Mucosa of descending colon (tissue), 3 donors: Measurements from ENCODE around the gene LPA. TPM values are rescaled to one million over a fixed set of nuclear protein-coding genes. Genes with fewer than 3 reads are reported as not detected.
"Not testable (repeated sequence)": the region's sequence is repeated elsewhere in the genome, so short reads cannot be mapped to it uniquely, and the experiment has no call there.

Experiments used
- ATAC-seq: fragments of 200-7000 bp; cut with Tn5 transposase; one replicate; pipeline ENCODE4 v1.9.1; 2020; ENCODE audit warnings: mild to moderate bottlenecking, moderate library complexity
- DNase-seq, 3 donors: peaks; one replicate each; pipeline ENCODE4 v3.0.0-alpha.2; 2020
- H3K36me3 ChIP-seq: fragments of 200-600 bp; one replicate; pipeline ENCODE4 v1.8.0; 2021; ENCODE audit warnings: low read depth, mild to moderate bottlenecking
- H3K4me1 ChIP-seq: fragments of 200-600 bp; one replicate; pipeline ENCODE4 v1.8.0; 2021; ENCODE audit warnings: low read depth, mild to moderate bottlenecking
- H3K4me3 ChIP-seq: fragments of 200-600 bp; one replicate; pipeline ENCODE4 v1.8.0; 2021; ENCODE audit warnings: mild to moderate bottlenecking
- H3K9me3 ChIP-seq: fragments of 200-600 bp; one replicate; pipeline ENCODE4 v1.8.0; 2021; ENCODE audit warnings: mild to moderate bottlenecking
- intact Hi-C, 2 donors: fragments of 100-400 bp; cut with DNase I in 1 of 2; cut with micrococcal nuclease in 1 of 2; formaldehyde crosslinking; loops; one replicate each; pipeline versions ENCODE4 v1.11.0 to v1.11.1; 2022; cut with DNase I, micrococcal nuclease
- total RNA-seq, 3 donors: library from RNA; stranded (reverse); fragmentation: NEBNext Ultra II Directional in 2 of 3; extraction: Animal tissue kit (Norgen Biotek cat#: 25700) in 2 of 3; gene quantifications; one replicate each; pipeline versions ENCODE4 v1.2.1 to v1.2.4, GENCODE V29; 2021 to 2023
- TF ChIP-seq, protein P1 (sequence below): fragments of 200-600 bp; IDR thresholded peaks from one replicate; pipeline ENCODE4 v1.8.0; 2022; ENCODE audit warnings: antibody characterized with exemption, mild to moderate bottlenecking
- donor health status: DM: no; HTN: no; CAD: no; lungs with moderate emphysema.
- donor health status: DM: no; HTN: no; CAD: no.
- donor health status: DM: no; HTN: yes; CAD: no.

The LPA gene
- total RNA-seq, 3 donors from 2014 or later = 0.03 to 0.22 TPM; not detected in 1

- Histone ChIP-seq H3K4me3 (no peak overlapping the region), H3K9me3 (no peaks in the 10 kb centered on the region), H3K36me3 (no peaks in the 10 kb centered on the region), H3K4me1 (peaks cover 4% of the 10 kb centered on the region)
- ATAC-seq = no peak
- intact Hi-C loops = no loop called here
- no peak for DNase-seq
- TF ChIP-seq, protein P1, sequence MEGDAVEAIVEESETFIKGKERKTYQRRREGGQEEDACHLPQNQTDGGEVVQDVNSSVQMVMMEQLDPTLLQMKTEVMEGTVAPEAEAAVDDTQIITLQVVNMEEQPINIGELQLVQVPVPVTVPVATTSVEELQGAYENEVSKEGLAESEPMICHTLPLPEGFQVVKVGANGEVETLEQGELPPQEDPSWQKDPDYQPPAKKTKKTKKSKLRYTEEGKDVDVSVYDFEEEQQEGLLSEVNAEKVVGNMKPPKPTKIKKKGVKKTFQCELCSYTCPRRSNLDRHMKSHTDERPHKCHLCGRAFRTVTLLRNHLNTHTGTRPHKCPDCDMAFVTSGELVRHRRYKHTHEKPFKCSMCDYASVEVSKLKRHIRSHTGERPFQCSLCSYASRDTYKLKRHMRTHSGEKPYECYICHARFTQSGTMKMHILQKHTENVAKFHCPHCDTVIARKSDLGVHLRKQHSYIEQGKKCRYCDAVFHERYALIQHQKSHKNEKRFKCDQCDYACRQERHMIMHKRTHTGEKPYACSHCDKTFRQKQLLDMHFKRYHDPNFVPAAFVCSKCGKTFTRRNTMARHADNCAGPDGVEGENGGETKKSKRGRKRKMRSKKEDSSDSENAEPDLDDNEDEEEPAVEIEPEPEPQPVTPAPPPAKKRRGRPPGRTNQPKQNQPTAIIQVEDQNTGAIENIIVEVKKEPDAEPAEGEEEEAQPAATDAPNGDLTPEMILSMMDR = no peak
Observed at GRCh38 chr6:160535270-160535669, 128.8 kb downstream of the LPA start.

- intact Hi-C loops = no loop called here
- Histone ChIP-seq H3K36me3 (no peaks in the 10 kb centered on the region), H3K4me3 (no peak overlapping the region), H3K4me1 (peaks cover 4% of the 10 kb centered on the region), H3K9me3 (no peaks in the 10 kb centered on the region)
- DNase-seq = peak in 2 of 3 donors; percentile 63 to 71
- peak; percentile 76 for ATAC-seq
- TF ChIP-seq, protein P1 = peak; percentile 75
Observed at GRCh38 chr6:160534050-160534696, 129.9 kb downstream of the LPA start.

- TF ChIP-seq, protein P1 = no peak
- H3K4me3 ChIP-seq = no peak overlapping the region
- no peaks in the 10 kb centered on the region for H3K36me3 ChIP-seq
- DNase-seq = no peak
- no peaks in the 10 kb centered on the region for H3K9me3 ChIP-seq
- ATAC-seq = no peak
- peaks cover 4% of the 10 kb centered on the region for H3K4me1 ChIP-seq
- intact Hi-C loops = no loop called here
Observed at GRCh38 chr6:160532315-160532714, 131.8 kb downstream of the LPA start.

- DNase-seq = no peak
- no peak overlapping the region for H3K4me3 ChIP-seq
- H3K36me3 ChIP-seq = no peaks in the 10 kb centered on the region
- no peak for ATAC-seq
- peaks cover 4% of the 10 kb centered on the region for H3K4me1 ChIP-seq
- H3K9me3 ChIP-seq = no peaks in the 10 kb centered on the region
- intact Hi-C loops = no loop called here
- TF ChIP-seq, protein P1 = no peak
Observed at GRCh38 chr6:160531826-160532225, 132.2 kb downstream of the LPA start.

- ATAC-seq, DNase-seq, H3K36me3 ChIP-seq, H3K4me1 ChIP-seq, H3K4me3 ChIP-seq, H3K9me3 ChIP-seq, intact Hi-C loops: not testable (repeated sequence)
Observed at GRCh38 chr6:160529524-160529923, 134.6 kb downstream of the LPA start.

GRCh38 chr6:160523223-160523622, 140.9 kb downstream of the LPA start:
- TF ChIP-seq, protein P1 = no peak
- no peak for ATAC-seq
- Histone ChIP-seq H3K36me3 (no peaks in the 10 kb centered on the region), H3K4me3 (no peak overlapping the region), H3K9me3 (no peaks in the 10 kb centered on the region), H3K4me1 (no peaks in the 10 kb centered on the region)
- no peak for DNase-seq
- intact Hi-C loops = no loop called here
